ENCODE data around the gene BBS9.

The BBS9 gene

GRCh38 chr7:33356336-33356735, 227.0 kb downstream of the BBS9 start:
- no peak for DNase-seq (ENCODE audit: low read depth, low spot score)

- no peak for DNase-seq (ENCODE audit: low read depth, low spot score)
These were observed 228.5 kb downstream of the BBS9 start for GRCh38 chr7:33357846-33358245.

- no peak for DNase-seq (ENCODE audit: low read depth, low spot score)
These were observed 240.5 kb downstream of the BBS9 start for GRCh38 chr7:33369888-33370287.

GRCh38 chr7:33373195-33373594, 243.8 kb downstream of the BBS9 start:
- DNase-seq (ENCODE audit: low read depth, low spot score): no peak

GRCh38 chr7:33379891-33380525, 250.6 kb downstream of the BBS9 start:
- DNase-seq (ENCODE audit: low read depth, low spot score): no peak

GRCh38 chr7:33388332-33388731, 259.0 kb downstream of the BBS9 start:
- no peak for DNase-seq (ENCODE audit: low read depth, low spot score)

GRCh38 chr7:33392148-33392547, 262.8 kb downstream of the BBS9 start:
- no peak for DNase-seq (ENCODE audit: low read depth, low spot score)

GRCh38 chr7:33393770-33394169, 264.4 kb downstream of the BBS9 start:
- DNase-seq (ENCODE audit: low read depth, low spot score): no peak

- DNase-seq (ENCODE audit: low read depth, low spot score): no peak
These were observed 266.0 kb downstream of the BBS9 start for GRCh38 chr7:33395340-33395739.

- no peak for DNase-seq (ENCODE audit: low read depth, low spot score)
These were observed 270.3 kb downstream of the BBS9 start for GRCh38 chr7:33399528-33400213.

- no peak for DNase-seq (ENCODE audit: low read depth, low spot score)
These were observed 270.8 kb downstream of the BBS9 start for GRCh38 chr7:33400214-33400538.

- no peak for DNase-seq (ENCODE audit: low read depth, low spot score)
These were observed 280.9 kb downstream of the BBS9 start for GRCh38 chr7:33410266-33410665.

GRCh38 chr7:33411020-33411419, 281.7 kb downstream of the BBS9 start:
- no peak for DNase-seq (ENCODE audit: low read depth, low spot score)

- DNase-seq (ENCODE audit: low read depth, low spot score): no peak
These were observed 283.0 kb downstream of the BBS9 start for GRCh38 chr7:33412331-33412730.

GRCh38 chr7:33418251-33418701, 288.9 kb downstream of the BBS9 start:
- peak; percentile 78 for DNase-seq (ENCODE audit: low read depth, low spot score)

GRCh38 chr7:33420311-33420940, 291.1 kb downstream of the BBS9 start:
- DNase-seq (ENCODE audit: low read depth, low spot score): no peak

- DNase-seq (ENCODE audit: low read depth, low spot score): no peak
These were observed 292.1 kb downstream of the BBS9 start for GRCh38 chr7:33421429-33421828.

- DNase-seq (ENCODE audit: low read depth, low spot score): no peak
These were observed 292.8 kb downstream of the BBS9 start for GRCh38 chr7:33422141-33422540.

- DNase-seq (ENCODE audit: low read depth, low spot score): no peak
These were observed 293.7 kb downstream of the BBS9 start for GRCh38 chr7:33422825-33423645.

- peak; percentile 10 for DNase-seq (ENCODE audit: low read depth, low spot score)
These were observed 294.3 kb downstream of the BBS9 start for GRCh38 chr7:33423646-33424020.

GRCh38 chr7:33425395-33425794, 296.0 kb downstream of the BBS9 start:
- DNase-seq (ENCODE audit: low read depth, low spot score): peak; percentile 14
